Thymus (tissue), 11 donors: ENCODE measurements around the gene SIM2. TPM values are rescaled to one million over a fixed set of nuclear protein-coding genes. Genes with fewer than 3 reads are reported as not detected.

Source experiments
- DNase-seq, 9 donors: peaks; one replicate each; pipeline ENCODE4 v3.0.0-alpha.2; 2013; ENCODE audit warnings: low spot score in 9 of 9, low read depth in 6 of 9, missing footprints in 1 of 9
- H3K27ac ChIP-seq, 2 donors: one replicate each; pipeline ENCODE4 v1.5.1; 2013; ENCODE audit warnings: control low read depth in 1 of 2, low read depth in 1 of 2, low read length in 1 of 2, mild to moderate bottlenecking in 1 of 2, moderate library complexity in 1 of 2
- H3K27me3 ChIP-seq, 2 donors: one replicate each; pipeline ENCODE4 v1.5.1; 2013; ENCODE audit warnings: low read length in 1 of 2; ENCODE audit not compliant: control insufficient read depth in 2 of 2, insufficient read depth in 1 of 2
- H3K36me3 ChIP-seq, 2 donors: one replicate each; pipeline ENCODE4 v1.5.1; 2013; ENCODE audit warnings: low read length in 1 of 2, mild to moderate bottlenecking in 1 of 2, moderate library complexity in 1 of 2; ENCODE audit not compliant: control insufficient read depth in 2 of 2, insufficient read depth in 2 of 2
- H3K4me1 ChIP-seq, 2 donors: one replicate each; pipeline ENCODE4 v1.5.1; 2013; ENCODE audit warnings: low read length in 2 of 2; ENCODE audit not compliant: control insufficient read depth in 2 of 2, insufficient read depth in 2 of 2
- H3K4me3 ChIP-seq, 2 donors: one replicate each; pipeline ENCODE4 v1.5.1; 2013; ENCODE audit warnings: low read length in 2 of 2, control low read depth in 1 of 2, mild to moderate bottlenecking in 1 of 2
- H3K9me3 ChIP-seq, 2 donors: one replicate each; pipeline ENCODE4 v1.5.1; 2013; ENCODE audit warnings: low read length in 1 of 2, mild to moderate bottlenecking in 1 of 2; ENCODE audit not compliant: control insufficient read depth in 2 of 2, insufficient read depth in 1 of 2
- WGBS: extraction: QIAGEN DNeasy Blood & Tissue Kit; methylation state at CpG from one replicate; pipeline ENCODE4 v1.1.7; 2013; 5-methylcytosine and 5-hydroxymethylcytosine counted together
- polyA plus RNA-seq: library from polyadenylated mRNA; stranded (reverse); fragments of 200-250 nt; gene quantifications from one replicate; pipeline ENCODE4 v1.2.3, GENCODE V29; 2013
- total RNA-seq: library from RNA; stranded (reverse); fragments of 120-200 nt; gene quantifications from one replicate; pipeline ENCODE4 v1.2.4, GENCODE V29; 2013
- donor health status: healthy.

The SIM2 gene
- total and polyA plus RNA-seq, 2 donors = 0.07 TPM; not detected in 1

DNA sequence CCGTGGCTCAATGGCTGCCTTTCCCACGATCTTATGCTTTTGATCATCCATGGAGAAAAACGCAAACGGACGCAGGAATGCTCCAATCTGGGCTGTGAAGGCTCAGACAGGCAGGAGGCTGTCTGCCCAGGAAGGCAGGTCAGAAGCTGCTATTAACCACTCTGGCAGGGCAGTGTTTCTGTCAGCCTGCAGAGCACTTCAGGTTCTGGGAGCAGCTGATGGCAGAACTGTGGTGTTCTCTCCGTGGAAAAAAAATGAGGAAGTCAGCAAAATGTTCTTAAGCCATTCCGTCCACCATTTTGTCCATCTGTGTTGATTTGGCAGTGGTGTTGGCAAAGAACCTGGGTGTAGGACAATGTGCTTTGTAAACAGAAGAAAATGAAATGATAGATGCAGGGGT, 91.7 kb downstream of the SIM2 start:
- no peaks in the 10 kb centered on the region for H3K36me3 ChIP-seq
- no peaks in the 10 kb centered on the region for H3K4me1 ChIP-seq
- H3K27ac ChIP-seq = no peak overlapping the region
- H3K4me3 ChIP-seq = no peak overlapping the region
- no peak for DNase-seq
- no peaks in the 10 kb centered on the region for H3K27me3 ChIP-seq
- no peaks in the 10 kb centered on the region for H3K9me3 ChIP-seq
- WGBS = 80% methylated on average over 7 of the region's 7 CpGs

DNA sequence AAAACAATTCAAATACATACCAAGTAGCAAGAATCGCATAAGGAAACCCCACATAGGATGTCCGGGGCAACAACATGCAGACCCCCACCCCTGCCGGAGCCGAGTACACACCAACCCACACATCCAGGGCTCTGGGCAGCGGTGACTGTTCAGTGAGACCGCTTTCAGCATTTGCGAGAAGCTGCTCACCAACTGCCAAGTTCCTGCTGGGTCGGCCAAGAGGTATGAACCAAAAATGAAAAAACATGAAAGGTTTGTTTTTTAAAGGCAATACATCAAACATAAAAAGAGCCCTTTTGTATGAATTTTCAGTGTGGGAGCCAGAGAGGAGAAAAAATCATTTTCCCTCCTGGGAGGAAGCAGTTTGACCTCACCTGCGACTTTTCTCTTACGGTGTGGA, 92.3 kb downstream of the SIM2 start:
- no peak for DNase-seq
- H3K36me3 ChIP-seq = no peaks in the 10 kb centered on the region
- H3K4me1 ChIP-seq = no peaks in the 10 kb centered on the region
- no peaks in the 10 kb centered on the region for H3K27me3 ChIP-seq
- H3K9me3 ChIP-seq = no peaks in the 10 kb centered on the region
- no peak overlapping the region for H3K27ac ChIP-seq
- WGBS = 93% methylated on average over 10 of the region's 10 CpGs
- H3K4me3 ChIP-seq = no peak overlapping the region

- H3K27ac ChIP-seq = no peak overlapping the region
- no peaks in the 10 kb centered on the region for H3K4me1 ChIP-seq
- H3K27me3 ChIP-seq = no peaks in the 10 kb centered on the region
- H3K9me3 ChIP-seq = no peaks in the 10 kb centered on the region
- H3K4me3 ChIP-seq = no peak overlapping the region
- 92% methylated on average over 21 of the region's 21 CpGs for WGBS
- DNase-seq = no peak
- no peaks in the 10 kb centered on the region for H3K36me3 ChIP-seq
These were observed 93.0 kb downstream of the SIM2 start for GRCh38 chr21:36791695-36792470.

GRCh38 chr21:36792505-36792967, 93.6 kb downstream of the SIM2 start:
- Histone ChIP-seq H3K4me1 (no peaks in the 10 kb centered on the region), H3K27ac (no peak overlapping the region), H3K4me3 (no peak overlapping the region), H3K9me3 (no peaks in the 10 kb centered on the region), H3K27me3 (no peaks in the 10 kb centered on the region), H3K36me3 (no peaks in the 10 kb centered on the region)
- 95% methylated on average over 6 of the region's 6 CpGs for WGBS
- no peak for DNase-seq

GRCh38 chr21:36796070-36796469, 97.2 kb downstream of the SIM2 start:
- no peaks in the 10 kb centered on the region for H3K36me3 ChIP-seq
- no peak overlapping the region for H3K4me3 ChIP-seq
- no peak overlapping the region for H3K27ac ChIP-seq
- no peaks in the 10 kb centered on the region for H3K4me1 ChIP-seq
- WGBS = 93% methylated on average over 2 of the region's 2 CpGs
- DNase-seq = no peak
- peaks cover 0 to 2% of the 10 kb centered on the region in 2 donors for H3K9me3 ChIP-seq
- H3K27me3 ChIP-seq = no peaks in the 10 kb centered on the region

DNA sequence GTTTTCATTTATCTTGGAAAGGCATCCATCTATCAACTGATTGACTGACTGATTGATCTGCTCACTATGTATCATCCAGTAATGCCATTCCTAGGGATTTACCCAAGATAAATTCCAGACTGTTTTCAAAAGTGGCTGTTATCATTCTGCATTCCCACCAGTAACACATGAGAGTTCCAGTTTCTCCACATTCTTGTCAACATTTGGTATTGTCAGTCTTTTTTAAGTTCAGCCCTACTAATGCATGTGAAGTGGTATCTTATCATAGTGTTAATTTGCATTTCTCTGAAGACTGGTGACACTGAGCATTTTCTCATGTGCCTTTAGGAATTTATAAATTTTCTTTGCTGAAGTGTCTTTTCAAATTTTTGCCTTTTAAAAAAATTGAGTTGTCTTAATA, 99.6 kb downstream of the SIM2 start:
- H3K27me3 ChIP-seq = no peaks in the 10 kb centered on the region

More for the DNA sequence above, 99.6 kb downstream of the SIM2 start:
- no peaks in the 10 kb centered on the region for H3K4me1 ChIP-seq
- no peak for DNase-seq
- no peak overlapping the region for H3K27ac ChIP-seq
- H3K9me3 ChIP-seq = peaks cover 0 to 2% of the 10 kb centered on the region in 2 donors
- H3K4me3 ChIP-seq = no peak overlapping the region
- no peaks in the 10 kb centered on the region for H3K36me3 ChIP-seq

Other genes with a start within 250 kb of the SIM2 start
- 0.14 TPM for gene CLDN14, start 219.0 kb upstream of the SIM2 start, total RNA-seq
- gene CLDN14, start 219.0 kb upstream of the SIM2 start, polyA plus RNA-seq = 0.78 TPM